Suprapubic skin (tissue), 4 donors: Measurements from ENCODE around the gene AMDHD2.

Source experiments
- EP300 ChIP-seq: sonication (generic); formaldehyde crosslinking; IDR thresholded peaks from one replicate; pipeline ENCODE4 v1.6.1; 2017; ENCODE audit warnings: antibody characterized with exemption
- POLR2A ChIP-seq, 2 donors: fragments of 450-650 bp; IDR thresholded peaks; one replicate each; pipeline ENCODE4 v1.6.1; 2017; ENCODE audit warnings: antibody characterized with exemption in 2 of 2, mild to moderate bottlenecking in 2 of 2, moderate library complexity in 2 of 2
- POLR2AphosphoS5 ChIP-seq, 3 donors: sonication (generic); formaldehyde crosslinking; IDR thresholded peaks; one replicate each; pipeline ENCODE4 v1.6.1; 2017; ENCODE audit warnings: antibody characterized with exemption in 3 of 3
- TF ChIP-seq, protein P1 (sequence below), 2 donors: fragments of 200-600 bp in 1 of 2; fragments of 450-650 bp in 1 of 2; sonication (generic) in 1 of 2; IDR thresholded peaks; one replicate each; pipeline ENCODE4 v1.5.1; 2016 to 2019; ENCODE audit warnings: antibody characterized with exemption in 2 of 2, mild to moderate bottlenecking in 1 of 2, moderate library complexity in 1 of 2

DNA sequence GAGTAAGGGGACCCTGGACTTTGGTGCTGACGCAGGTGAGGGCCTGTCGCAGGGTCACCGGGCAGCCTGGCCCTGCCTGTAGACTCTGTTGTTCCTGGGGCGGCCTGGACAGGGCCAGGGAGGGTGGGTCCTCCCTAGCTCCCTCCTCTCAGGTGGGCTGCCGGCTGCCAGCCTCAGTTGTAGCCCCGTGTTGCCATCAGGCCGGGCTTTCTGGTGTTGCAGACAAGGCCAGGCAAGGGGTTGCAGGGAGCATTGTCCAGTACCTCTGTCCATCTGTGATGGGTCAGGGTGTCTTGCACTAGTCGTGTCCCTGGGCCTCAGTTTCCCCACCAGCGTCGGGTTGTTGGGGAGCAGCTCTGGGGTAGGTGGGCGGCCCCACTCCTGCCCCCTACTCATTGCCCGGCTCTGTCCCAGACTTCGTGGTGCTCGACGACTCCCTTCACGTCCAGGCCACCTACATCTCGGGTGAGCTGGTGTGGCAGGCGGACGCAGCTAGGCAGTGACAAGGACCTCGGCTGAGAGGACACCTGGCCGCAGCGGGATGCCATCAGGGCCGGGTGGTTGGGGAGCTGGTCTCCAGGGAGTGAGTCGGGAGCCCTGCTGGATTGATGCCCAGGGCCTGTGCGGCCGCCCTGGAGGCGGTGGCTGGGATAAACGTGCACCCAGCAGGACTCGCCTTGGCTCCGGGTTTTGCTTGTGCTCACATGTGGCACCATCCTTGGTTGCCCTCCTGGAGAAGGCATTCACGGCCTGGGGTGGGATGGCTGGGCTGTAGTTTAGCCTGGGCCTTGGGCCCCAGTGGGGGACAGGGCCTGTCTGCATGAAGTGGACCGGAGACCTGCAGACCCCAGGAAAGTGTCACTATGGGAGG lies 9.1 kb downstream of the AMDHD2 start:
- TF ChIP-seq, protein P1, sequence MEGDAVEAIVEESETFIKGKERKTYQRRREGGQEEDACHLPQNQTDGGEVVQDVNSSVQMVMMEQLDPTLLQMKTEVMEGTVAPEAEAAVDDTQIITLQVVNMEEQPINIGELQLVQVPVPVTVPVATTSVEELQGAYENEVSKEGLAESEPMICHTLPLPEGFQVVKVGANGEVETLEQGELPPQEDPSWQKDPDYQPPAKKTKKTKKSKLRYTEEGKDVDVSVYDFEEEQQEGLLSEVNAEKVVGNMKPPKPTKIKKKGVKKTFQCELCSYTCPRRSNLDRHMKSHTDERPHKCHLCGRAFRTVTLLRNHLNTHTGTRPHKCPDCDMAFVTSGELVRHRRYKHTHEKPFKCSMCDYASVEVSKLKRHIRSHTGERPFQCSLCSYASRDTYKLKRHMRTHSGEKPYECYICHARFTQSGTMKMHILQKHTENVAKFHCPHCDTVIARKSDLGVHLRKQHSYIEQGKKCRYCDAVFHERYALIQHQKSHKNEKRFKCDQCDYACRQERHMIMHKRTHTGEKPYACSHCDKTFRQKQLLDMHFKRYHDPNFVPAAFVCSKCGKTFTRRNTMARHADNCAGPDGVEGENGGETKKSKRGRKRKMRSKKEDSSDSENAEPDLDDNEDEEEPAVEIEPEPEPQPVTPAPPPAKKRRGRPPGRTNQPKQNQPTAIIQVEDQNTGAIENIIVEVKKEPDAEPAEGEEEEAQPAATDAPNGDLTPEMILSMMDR (IDR thresholded peaks at IDR 0.05) = no peak
- TF ChIP-seq POLR2AphosphoS5 (IDR thresholded peaks at IDR 0.05) = no peak
- no peak for TF ChIP-seq EP300
- no peak for TF ChIP-seq POLR2A (IDR thresholded peaks at IDR 0.05)
